ENCODE results near the gene SIX4.
"Not testable (repeated sequence)": the region's sequence is repeated elsewhere in the genome, so short reads cannot be mapped to it uniquely, and the experiment has no call there.

The SIX4 gene

DNA sequence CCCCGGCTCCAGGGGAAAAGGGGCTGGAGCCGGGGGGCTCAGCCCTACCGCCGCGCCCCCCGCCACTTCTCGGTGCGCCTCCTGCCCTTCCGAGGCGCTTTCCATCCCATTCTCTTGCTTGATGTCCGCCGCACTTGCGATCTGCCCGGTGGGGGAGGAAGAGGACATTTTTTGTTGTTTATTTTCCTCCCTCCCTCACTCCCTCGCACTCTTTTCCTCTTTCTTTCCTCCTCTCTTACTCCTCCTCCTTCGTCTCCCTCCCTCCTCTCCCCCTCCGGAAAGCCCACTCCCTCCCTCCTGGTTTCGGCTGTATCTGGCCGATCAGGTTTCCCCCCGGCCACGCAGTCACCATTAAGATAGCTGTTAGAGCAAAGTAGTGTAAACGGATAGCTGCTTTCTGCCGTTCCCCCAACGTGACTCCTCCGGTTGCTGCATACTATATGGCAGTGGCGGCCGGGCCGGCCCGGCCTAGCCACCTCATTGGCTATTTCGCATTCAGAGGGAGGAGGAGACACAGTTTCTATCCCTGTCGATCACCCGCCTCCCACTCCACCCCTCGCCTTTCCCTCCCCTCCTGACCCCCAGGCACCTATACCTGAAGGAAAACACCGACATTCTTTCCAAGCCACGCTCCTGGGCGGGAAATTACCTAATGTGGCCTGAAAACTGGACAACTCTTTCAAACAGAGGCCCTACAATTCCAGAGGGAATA is at the start of gene SIX4:
Gene SIX4 (minus strand): TSS at position 445 of the 712 bp plus-strand sequence. CDS start 277 bp downstream, at position 168.
- peak; percentile 18 for DNase-seq

DNA sequence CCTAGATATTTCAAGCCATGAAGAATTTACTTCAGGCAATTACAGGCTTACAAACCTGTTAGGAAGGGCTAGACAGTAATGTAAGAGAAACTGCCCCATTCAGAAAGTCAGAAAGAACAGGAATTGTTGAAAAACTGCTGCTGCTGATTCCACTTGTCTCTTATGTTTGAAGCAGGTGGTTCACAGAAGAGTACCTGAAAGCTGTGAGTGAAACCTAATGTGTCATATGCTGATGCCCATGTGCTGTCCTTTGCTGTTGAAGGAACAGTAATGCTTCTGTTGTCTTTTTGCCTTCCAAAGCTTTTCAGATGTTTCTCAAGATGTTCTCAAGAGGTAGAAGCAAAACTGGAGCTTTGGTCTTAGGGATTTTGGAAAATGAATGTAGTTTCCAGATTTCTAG is 49.4 kb upstream of the SIX4 start:
- no peak for DNase-seq

DNA sequence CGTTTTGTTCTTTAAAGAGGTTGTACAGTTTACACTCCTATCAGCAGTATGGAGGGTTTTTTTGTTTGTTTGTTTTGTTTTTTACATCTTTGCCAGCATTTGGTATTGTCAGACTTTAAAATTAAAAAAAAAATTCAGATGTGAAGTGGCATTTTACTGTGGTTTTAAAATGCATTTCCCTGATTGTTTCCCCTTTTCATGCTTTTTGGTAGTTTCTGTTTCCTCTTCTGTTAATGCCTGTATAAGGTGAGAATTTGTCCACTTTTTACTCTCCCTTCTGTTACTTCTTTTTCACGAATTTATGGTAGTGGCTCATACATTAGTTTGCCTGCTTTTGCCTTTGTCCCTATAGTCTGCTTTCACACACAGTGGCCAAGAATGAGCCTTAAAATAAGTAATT is 47.0 kb upstream of the SIX4 start:
- DNase-seq, result no peak

DNA sequence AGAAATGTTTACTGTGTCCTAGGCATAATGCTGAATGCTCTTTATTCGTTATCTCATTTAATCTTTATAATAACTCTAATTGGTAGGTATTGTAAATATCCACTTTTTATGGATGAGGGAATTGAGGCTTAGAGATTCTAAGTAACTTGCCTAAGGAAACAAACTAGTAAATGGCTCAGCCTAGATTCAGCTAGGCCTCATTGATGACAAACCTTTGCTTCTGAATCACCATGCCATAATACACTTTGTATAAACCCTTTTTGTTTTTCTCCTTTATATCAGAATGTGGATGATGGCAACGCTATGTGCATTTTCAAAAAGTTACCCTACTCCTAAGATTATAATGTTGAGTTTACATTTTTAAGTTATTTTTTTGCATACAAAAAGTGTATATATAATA is 44.5 kb upstream of the SIX4 start:
- no peak for DNase-seq

DNA sequence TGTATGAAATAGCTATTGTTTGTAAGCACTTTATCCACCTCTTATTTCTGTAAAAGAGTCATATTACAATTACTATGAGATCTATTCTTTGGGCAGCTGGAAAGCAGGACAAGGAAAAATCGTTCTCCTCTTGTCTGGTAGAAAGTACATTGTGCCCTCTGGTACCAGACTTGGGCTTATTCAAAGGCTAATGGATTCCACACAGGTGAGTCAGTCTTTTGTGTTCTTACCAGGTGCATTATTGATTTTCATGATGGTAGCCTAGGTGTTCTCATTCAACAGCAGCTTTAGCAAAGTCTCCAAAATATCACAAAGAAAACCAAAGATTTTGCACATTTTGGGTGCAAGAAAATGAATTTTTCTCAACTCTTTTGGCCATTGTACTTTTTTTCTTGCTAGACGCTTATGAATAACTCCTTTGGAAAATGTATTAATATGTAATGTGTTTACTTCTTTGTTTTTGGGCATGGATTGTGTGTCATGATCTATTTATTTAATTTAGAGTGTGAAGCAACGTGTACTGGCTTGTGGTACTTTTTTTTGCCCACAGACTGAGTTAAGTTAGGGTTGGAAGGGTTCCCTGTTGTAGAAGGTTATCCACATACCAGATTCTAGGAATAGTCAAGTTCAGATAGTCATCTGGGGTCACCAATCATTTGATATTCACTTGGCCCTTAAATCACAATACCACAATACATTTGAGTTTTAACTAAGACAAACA is 36.7 kb upstream of the SIX4 start:
- DNase-seq, result no peak

DNA sequence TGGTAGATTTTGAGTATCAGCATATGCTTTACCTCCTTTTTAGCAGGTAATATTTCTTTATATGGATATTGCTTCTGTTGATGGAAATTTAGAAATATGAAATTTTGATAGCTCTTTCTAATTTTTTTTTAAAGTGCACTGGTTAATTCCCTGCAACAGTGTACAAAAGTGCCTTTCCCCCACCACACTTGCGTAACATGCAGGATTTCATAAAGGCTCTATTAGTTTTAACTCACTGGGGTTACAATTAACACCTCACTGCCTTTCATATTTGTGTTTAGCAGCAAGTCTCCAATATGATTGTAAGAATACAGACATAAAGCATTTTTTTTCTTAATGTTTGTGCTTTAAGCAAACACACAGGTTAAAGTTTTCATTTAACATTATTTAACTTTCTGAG is 36.1 kb upstream of the SIX4 start:
- DNase-seq, result no peak

DNA sequence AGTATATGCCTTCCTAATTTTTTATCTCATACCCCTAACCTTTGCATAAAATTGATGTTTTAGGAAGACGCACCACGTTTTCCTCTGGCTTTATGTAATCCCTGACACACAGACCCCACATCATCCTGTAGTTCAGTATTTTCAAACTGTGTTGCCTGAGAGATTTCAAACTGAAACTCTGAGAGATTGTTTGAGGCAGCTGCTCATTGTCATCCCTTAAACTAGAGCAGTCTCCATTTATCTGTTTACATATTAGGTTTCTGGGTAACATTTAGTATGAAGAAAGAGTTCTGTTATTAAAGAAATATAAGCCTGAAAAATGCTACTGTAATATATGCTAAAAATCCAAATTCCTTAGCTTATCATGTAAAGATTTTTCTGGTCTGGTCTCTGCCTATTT is 34.7 kb upstream of the SIX4 start:
- DNase-seq, result no peak

DNA sequence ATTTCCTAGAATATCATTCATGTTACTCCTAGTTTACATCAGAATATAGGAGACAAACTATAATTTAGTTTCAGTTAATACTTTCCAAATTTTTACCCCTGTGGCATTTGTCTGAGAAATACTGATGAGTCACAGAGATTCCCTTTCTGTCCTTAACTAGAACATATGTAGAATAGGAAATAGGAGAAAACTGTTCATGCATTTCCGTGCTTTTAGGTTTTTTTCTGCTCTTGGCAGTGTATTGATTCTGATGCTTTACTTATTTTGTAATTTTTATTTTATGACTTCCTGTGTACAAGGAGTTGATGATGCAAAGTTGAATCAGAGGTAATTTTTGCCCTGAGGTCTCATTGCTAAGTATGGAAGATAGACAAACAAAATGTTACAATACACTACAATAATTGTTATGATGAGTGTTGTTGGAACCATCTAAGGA is 33.4 kb upstream of the SIX4 start:
- DNase-seq, result no peak

DNA sequence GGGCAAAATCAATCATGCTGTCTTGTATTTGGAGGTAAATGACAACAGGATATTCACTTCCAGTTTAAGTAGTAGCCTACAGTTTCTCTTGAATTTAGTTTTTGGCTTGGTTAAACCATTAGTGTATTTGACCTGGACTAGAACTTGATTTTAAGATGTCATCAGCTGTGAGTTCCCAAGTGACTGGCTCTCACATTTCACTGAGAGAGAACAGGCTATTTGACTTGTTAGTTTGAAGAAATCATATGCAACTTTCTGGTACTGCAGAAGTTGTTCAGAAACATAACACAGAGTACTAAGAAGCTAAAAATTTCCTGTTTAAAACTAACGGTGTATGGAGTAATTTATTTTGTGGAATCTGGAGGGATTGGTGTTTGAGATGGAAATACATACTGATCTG is 32.7 kb upstream of the SIX4 start:
- DNase-seq, result no peak

DNA sequence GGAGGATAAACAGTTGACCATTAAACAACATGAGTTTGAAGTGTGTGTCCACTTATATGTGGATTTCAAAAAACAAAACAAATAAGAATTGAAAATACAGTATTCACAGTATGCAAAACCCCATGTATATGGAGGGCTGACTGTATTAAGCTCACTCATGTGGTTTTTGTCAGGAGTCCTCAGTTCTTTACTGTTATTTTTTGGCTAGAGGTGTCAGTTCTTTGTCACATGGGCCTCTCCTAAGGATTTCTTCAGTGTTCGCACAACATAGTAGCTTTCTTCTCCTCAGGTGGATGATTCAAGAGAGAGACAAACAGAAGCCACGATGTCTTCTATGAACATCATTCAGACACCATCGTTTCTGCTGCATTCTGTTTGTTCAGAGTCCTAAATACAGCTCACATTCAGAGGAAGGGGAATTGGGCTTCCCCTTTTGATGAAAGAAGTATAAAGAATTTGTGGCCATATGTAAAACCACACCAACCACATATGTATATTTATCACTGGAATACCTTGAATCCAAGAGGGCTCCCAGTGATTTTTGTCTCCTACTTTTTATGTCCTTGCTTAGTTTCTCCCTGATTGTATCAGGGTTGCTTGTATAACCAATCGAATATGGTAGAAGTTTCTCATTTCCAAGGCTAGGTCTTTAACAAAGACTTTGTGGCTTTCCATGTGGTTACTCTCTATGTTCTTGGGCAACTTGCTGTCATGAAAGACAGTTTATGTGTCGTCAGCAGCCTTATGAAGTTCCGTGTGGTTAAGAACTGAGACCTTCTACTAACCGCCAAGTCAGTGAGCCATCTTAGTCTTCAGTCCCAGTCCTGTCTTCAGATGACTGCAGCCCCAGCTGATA is 29.3 kb upstream of the SIX4 start:
- peak; percentile 40 for DNase-seq

DNA sequence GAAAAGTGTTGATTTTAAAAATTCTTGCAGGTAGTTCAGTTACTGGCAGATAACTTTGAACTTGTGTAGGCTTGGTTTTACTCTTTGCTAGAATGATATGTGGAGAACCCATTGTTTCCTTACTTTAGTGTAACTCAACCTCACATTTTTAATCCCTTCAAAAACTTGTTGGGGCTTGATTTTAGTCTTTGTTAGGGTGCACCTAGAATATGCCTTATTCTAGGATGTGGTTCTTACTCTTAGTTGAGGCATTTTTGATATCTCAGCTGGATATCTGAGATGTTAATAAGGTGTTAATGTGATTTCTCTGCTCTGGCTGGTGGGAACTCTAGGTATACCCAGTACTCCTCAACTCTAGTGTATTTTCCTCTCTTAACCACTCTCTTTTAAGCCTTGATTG is 20.4 kb upstream of the SIX4 start:
- DNase-seq, result no peak

DNA sequence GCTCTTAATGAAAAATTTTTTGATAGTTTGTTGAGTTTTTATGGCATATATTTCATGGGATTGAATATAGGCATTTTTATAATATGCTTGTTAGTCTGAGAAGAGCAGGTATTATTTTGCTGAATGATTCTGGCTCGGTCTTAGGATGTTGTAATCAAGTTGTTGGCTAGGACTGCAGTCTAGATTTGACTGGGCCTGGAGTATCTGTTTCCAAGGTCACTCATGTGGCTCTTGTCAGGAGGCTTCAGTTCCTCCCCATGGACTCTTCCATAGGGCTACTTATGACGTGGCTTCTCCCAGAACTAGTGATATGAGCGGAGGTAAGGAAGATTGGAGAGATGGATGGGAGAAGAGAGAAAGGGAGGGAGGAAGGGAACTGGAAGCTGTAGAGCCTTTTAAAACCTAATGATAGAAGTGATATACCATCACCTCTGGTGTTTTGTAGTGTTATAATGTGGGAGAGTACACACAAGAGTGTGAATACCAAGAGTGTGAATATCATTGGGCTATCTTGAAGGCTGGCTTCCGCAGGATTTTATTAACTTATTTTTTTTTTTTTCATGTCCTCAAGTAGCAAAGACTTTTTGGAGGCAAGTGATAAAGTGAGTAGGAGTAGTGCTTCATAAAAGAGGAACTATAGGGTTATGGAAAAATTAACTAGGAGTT is 14.8 kb upstream of the SIX4 start:
- DNase-seq, result no peak

DNA sequence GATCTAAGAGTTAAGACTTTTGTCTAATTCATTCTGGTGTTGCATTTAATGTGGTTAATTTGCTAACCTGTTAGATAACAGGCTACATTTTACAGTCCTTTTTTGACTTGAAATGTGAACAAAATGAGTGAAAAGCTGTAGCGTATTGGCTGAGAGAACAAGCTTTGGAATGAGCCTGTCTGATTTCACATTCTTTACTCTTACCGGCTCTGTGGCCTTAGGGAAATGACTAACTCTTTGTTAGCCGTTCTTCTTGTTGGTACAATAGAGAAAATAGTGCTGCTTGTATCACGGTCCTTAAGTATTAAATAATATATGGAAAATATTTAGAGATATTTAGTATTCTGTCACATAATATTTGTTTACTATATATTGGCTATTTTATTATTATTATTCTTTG is 12.3 kb upstream of the SIX4 start:
- no peak for DNase-seq

DNA sequence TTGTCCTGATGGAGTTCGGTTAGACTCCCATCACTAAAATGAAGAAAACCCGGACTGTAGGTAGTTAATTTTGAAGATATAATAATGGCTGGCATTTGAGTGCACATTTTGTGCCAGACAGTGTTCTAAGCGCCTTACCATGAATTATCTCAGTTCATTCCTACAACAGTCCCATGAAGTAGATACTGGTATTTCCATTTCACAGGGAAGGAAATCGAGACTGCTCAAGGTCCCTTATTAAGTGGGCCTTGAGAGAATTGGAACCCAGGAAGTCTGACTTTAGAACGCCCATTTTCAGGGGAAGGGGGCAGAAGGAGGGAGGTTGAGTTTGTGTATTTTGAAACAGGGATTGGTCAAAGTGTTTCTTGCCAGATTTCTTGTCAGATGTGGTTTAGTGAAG is 11.3 kb upstream of the SIX4 start:
- no peak for DNase-seq

DNA sequence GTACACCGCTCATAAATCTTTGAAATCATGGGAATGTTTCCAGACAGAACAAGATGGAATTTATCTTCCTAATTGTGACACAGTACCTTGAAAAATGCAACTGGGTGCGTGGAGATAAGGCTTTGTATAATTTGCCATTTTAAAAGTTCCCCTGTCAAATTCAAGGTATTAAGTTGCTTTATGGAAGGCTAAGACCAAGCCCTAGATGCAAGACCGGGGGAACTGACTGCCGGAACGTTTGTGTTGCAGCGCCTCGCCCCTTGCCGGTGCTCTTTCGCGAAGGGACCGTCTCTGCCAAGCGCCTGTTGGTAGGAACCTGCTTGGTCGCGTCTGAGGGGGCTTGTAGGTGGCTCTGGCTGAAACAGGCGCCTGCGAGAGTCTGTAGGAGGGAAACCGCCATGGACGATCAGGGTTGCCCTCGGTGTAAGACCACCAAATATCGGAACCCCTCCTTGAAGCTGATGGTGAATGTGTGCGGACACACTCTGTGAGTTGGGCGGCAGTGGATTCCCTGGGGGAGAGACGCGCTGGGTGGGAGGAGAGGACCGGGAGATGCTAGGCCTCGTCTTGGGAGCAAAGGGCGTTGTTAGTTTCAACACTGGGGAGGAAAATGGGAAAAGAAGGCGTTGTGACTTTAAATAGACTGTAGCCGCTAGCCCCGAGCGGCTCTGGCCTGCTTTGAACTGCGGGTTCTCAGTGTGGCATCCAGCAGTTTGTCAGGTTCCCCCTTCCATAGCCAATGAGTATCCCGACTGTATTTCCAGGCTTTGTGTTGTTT is 10.5 kb upstream of the SIX4 start, which contains the start of gene MNAT1:
Gene MNAT1 (plus strand): TSS at position 297 of the 778 bp plus-strand sequence. CDS start 102 bp downstream, at position 399.
- peak; percentile 82 for DNase-seq

DNA sequence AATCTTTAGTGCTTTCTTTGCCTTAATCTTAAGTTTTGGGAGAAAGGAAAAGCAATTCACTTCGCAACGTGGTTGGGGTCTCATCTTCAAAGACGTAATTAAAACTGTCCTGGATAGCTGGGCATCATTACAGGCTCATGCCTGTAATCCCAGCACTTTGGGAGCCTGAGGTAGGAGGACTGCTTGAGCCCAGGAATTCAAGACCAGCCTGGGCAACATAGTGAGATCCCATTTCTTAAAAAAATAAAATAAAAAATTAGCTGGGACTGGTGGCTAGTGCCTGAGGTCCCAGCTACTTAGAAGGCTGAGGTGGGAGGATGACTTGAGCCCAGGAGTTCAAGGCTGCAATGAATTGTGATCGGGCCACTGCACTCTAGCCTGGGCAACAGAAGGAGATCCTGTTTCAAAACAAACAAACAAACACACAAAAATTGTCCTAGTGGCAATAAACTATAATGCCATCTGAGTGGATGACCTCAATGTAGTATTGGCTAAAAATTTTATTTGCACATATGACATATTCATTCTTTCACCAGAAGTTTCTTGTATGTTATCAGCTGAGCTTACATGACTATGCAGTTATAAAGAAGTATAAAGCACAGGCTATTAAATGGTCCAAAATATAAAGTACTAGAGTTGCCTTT is 8.8 kb upstream of the SIX4 start:
- no peak for DNase-seq

DNA sequence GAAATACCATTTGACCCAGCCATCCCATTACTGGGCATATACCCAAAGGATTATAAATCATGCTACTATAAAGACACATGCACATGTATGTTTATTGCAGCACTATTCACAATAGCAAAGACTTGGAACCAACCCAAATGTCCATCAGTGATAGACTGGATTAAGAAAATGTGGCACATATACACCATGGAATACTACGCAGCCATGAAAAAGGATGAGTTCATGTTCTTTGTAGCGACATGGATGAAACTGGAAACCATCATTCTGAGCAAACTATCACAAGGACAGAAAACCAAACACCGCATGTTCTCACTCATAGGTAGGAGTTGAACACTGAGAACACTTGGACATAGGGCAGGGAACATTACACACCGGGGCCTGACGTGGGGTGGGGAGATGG is 7.1 kb upstream of the SIX4 start:
- not testable (repeated sequence) for DNase-seq

DNA sequence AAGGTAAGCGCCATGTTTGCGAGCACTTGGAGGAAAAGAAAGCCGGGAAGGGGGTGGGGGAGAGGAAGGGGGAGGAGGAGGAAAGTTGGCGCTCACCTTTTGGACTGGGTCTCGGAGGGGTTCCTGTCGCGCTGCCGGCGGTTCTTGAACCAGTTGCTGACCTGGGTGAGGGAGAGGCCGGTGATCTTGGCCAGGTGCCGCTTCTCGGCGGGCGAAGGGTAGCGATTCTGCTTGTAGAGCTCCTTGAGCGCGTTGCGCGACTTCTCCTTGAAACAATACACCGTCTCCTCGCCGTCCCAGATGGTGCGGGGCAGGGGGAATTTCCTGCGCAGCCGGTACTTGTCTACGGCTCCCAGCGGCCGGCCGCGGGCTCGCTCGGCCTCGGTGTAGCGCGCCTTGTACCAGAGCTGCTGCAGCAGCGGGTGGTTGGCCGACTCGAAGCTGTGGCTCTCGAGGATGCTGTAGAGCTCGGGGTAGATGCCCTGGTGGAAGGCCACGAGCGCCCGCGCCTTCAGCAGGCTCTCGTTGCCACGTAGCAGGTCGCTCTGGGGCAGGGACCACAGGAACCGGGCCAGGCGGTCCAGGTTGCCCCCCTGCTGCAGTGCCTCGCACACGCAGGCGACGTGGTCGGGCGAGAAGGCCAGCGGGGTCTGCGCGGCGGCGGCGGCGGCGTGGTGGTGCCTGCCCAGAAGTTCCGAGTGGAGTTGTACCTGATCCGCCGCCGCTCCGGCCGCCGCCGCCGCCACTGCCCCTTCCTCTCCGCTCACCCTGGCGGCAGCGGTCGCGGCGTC is 840 bp downstream of the SIX4 start:
- DNase-seq, result peak; percentile 28

DNA sequence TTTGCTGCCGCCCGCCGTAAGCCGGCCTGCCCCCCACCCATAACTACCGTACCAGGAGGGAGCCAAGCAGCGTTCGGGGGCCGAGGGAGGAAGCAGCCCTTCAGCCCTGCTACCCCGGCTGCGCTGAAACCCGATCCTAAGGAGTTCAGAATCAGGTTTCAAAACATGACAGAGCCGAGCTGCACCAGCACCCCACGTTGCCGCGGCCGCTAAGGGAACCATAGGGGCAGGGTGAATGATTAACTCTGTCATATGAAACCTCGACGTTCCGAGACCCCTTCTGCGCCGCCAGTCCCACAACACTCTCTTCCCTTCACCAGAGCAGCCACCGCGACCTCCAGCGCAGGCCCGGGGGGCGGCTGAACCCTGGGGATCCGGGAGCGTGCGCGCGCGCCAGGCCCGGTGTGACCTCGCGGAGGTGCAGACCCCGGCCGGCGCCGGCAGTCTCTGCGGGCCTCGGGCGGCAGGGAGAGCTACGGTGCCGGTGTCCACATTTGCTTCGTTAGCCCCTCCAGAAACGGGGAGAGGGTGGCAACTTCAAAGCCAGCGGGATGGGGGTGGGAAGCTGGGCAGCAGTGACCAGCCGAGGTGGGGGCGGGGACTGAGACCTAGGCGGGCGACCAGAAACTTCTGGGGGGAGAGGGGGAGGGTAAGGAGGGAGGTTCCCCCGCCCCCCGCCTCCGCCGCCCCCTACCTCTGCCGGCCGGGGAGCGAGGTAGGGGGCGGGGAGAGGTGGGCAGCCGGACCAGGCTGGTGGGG is 1.6 kb downstream of the SIX4 start:
- DNase-seq, result peak; percentile 20

DNA sequence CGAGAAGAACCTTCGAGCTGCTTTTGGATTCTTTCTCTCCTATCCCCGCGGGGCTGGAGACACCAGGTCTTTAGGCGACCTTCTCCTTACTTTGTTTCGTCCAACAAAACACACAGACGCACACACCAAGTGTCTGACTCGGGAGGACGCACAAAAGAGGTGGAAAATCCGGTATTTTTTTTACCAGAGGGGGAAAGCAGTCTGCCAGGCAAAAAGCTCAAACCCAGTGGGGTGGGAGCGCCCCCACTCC is 2.1 kb downstream of the SIX4 start:
- no peak for DNase-seq

Measured in activated naive CD4-positive, alpha-beta T cell treated with Interleukin-2 at 50 U/mL for 16 hours (primary cell).